T follicular helper cell (primary cell): ENCODE measurements around the gene EPC1.
"Not testable (repeated sequence)": the region's sequence is repeated elsewhere in the genome, so short reads cannot be mapped to it uniquely, and the experiment has no call there.

Experiments used
- DNase-seq: peaks from one replicate; pipeline ENCODE4 v3.0.0-alpha.2; 2020; ENCODE audit warnings: low read depth

Gene EPC1

GRCh38 chr10:32279795-32280194, 67.2 kb downstream of the EPC1 start:
- no peak for DNase-seq

DNA sequence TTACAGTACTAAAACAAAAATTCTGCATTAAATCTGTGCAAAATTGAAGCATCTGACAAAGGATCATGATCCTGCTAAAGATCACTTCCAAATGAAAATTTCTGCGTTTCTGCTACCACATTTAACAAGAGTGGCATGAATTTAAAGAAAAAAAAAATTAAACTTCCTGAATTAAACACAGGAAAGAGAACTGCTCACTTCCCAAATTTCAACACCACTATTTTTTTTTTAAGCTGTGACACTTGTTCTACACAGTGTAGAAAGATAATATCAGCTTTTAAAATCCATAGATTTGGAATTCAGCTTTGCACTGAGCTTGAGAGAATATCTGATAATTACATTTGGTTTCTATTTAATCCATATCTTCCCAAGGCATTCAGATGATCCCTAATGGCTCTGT, 73.6 kb downstream of the EPC1 start:
- no peak for DNase-seq

- DNase-seq: no peak
Observed at GRCh38 chr10:32271617-32272016, 75.3 kb downstream of the EPC1 start.

DNA sequence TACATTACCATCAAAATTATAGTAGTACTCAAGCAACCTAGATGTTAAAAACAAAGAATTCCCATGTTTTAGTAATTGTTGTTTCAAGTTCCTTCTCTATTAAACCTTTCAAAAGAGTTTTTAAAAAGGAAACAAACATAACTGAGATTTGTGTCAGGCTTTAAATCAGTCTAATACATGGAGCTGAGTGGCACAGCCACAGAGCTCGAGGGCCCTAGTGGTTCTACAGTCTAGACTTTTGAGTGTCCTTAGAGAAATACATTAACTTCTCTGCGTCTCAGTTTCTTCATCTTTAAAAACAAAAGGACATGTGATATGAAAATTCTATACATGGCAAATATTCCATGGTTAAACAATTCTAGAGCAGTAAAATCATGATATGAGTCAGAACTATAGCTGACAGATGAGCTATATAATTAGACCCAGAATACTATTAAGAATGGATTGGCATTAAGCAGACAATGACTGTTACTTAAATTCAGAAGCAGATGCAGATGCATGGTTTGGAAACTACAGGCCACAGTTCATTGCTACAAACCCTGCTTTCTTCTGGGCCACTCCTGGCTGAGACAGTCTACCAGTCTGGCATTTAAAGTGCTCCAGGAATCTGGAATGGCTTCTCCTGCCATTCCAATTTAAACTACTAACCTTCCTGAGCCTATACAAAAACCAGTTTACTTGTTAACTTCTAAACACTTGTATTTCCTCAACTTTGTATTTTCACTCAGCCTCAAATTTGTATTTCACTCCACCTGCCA, 77.4 kb downstream of the EPC1 start:
- no peak for DNase-seq

DNA sequence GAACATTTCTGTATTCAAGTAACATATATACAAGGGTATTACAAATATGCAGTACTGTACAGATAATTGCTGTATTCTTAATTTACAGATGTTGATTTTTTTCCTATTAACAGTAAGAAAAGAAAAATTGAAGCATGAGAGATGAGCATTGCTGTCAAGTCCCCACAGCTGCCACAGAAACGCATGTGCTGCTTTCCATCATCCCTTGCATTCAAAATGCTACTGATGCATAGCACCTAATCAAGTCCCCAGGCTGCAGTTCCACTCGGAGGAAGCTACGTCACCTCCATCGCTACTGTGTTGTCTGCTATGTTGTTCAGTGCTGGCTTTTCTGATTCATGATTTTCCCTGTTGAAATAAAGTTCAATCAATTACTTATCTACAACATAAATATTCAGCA, 78.2 kb downstream of the EPC1 start:
- no peak for DNase-seq

DNA sequence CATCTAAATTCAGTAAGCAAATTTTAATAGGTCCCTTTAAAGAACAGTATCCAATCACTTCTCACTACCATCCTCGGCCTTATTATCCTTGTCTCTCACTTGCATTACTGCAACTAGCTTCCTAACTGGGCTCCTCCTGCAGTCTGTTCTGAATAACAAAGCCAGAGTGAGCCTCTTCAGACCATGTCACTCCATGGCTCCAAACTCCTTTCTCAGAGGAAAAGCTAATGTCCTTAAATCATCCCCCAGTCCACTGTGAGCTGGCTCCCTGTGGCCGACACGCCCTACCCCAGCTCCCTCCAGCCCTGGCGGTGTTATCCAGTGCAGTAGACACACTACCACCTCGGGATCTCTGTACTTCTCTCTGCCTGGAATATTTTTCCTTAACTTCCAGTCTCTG, 80.0 kb downstream of the EPC1 start:
- no peak for DNase-seq

GRCh38 chr10:32266566-32266965, 80.4 kb downstream of the EPC1 start:
- no peak for DNase-seq

DNA sequence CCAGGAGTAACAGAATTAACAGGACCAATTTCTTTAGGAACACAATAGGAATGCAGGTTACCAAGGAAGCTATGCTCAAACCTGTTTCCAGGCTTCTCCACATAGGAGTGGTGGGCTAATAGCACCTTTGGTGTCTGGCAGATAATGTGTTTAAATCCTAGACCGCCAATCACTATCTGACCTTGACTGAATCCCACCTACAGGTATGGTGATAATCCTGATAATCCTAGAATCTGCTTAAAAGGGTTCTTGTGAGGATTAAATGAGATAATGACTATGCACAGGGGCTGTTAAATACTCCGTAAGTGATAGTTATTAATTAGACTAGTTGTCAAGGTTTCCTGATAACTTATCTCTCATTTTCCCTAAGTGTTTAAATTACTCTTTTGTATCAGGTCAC, 81.2 kb downstream of the EPC1 start:
- DNase-seq: no peak

GRCh38 chr10:32263300-32263699, 83.7 kb downstream of the EPC1 start:
- no peak for DNase-seq

GRCh38 chr10:32259551-32259950, 87.4 kb downstream of the EPC1 start:
- DNase-seq: no peak

GRCh38 chr10:32256613-32257437, 90.1 kb downstream of the EPC1 start:
- peak; percentile 46 for DNase-seq

- no peak for DNase-seq
Observed at GRCh38 chr10:32253821-32254220, 93.1 kb downstream of the EPC1 start.

- DNase-seq: no peak
Observed at GRCh38 chr10:32253276-32253675, 93.7 kb downstream of the EPC1 start.

DNA sequence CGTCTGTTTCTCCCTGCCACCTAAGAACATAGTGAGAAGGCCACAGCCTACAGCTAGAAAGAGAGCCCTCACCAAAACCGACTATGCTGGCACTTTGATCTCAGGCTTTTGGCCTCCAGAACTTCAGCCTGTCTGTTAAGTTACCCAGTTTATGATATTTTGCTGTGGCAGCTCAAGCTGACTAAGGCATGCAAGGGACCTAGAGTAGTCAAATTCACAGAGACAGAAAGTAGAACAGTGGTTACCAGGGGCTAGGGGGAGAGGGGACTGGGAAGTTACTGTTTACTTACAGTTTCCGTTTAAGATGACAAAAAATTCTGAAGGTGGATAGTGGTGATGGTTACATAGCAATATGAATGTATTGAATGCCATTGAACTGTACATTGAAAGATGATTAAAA, 96.5 kb downstream of the EPC1 start:
- DNase-seq: not testable (repeated sequence)

DNA sequence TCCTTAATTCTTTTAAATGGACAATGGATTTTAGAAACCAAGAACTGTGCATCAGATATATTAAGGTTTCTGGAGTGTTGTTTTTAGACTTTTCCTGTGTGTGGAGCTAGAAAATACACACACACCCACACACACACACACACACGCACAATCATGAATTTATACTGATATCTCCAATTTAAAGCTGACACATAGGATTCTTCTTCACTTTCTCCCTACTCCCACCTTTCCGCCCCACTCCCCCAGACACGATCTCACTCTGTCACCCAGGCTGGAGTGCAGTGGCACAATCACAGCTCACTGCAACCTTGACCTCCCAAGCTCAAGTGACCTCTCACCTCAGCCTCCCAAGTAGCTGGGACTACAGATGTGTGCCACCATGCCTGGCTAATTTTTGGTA, 100.3 kb downstream of the EPC1 start:
- DNase-seq: no peak

GRCh38 chr10:32245760-32246159, 101.2 kb downstream of the EPC1 start:
- DNase-seq: no peak

DNA sequence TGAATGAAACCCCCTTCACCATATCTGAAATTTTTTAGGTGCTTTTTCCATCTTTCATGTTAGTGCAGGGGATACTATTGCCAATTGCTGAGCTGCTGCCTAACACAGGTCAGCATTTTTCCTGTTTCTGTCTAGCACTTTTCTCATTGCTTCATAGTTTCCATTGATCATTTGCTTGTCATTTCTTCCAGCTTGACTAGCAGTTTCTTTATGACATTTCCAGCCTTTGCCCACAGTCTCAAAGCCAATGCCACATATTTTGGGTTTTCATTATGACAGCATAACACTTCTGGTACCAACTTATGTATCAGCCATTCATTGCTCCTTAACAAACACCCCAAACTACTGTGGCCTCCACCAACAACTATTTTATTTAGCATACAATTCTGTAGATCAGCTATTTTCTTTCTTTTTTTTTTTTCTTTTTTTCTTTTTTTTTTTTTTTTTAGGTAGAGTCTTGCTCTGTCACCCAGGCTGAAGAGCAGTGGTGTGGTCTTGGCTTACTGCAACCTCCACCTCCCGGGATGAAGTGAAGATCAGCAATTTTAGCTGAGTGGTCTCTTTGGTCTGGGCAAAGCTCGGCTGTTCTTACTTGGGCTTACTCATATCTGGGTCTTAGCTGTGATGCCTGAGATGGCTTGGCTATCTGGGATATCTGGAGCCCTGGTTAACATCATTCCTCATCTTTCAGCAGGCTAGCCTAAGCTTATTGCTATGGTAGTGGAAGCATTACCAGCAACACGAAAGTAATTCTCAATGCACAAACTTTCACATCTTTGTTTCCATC, 102.3 kb downstream of the EPC1 start:
- no peak for DNase-seq

DNA sequence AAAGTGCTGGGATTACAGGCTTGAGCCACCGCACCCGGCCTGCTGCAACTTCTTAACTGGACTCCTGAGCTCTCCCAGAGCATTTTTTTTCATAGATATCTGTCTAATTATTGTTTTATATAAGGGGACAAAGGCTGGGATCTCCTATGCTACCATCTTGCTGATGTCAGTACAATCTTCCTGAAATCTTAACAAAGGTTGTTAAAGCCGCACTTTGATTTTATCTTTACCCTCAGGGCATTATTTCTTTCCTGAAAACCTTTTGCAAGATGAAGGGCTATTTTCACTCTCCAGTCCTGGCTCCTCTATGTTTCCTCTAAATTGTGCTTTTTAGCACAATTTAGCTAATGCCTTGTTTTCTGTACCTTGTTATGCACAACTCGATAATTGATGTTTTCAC, 102.9 kb downstream of the EPC1 start:
- no peak for DNase-seq

- no peak for DNase-seq
Observed at GRCh38 chr10:32241946-32242345, 105.0 kb downstream of the EPC1 start.

DNA sequence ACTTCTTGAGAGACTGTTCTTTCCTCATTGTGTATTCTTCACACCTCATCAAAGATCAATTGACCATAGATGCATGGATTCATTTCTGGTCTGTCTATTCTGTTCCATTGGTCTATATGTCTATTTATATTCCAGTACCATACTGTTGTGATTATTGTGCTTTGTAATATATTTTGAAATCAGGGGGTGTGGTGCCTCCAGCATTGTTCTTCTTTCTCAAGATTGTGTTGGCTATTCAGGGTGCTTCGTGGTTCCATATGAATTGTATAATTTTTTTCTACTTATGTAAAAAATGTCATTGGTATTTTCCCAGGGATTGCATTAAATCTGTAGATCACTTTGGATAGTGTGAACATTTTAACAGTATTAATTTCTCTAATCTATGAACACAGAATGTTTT, 106.5 kb downstream of the EPC1 start:
- DNase-seq: no peak

DNA sequence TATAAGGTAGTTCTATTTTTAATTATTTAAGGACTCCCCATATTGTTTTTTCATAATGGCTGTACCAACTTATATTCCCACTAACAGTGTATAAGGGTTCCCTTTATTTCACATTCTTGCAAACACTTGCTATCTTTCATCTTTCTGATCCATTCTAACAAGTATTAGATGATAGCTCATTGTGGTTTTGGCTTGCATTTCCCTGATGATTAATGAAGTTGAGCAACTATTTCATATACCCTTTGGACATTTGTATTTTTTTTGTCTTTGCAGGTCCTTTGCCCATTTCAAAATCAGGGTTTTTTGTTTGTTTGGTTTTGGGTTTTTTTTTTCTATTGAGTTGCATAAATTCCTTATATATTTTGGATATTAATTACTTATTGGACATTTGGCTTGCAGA, 107.2 kb downstream of the EPC1 start:
- DNase-seq: no peak

DNA sequence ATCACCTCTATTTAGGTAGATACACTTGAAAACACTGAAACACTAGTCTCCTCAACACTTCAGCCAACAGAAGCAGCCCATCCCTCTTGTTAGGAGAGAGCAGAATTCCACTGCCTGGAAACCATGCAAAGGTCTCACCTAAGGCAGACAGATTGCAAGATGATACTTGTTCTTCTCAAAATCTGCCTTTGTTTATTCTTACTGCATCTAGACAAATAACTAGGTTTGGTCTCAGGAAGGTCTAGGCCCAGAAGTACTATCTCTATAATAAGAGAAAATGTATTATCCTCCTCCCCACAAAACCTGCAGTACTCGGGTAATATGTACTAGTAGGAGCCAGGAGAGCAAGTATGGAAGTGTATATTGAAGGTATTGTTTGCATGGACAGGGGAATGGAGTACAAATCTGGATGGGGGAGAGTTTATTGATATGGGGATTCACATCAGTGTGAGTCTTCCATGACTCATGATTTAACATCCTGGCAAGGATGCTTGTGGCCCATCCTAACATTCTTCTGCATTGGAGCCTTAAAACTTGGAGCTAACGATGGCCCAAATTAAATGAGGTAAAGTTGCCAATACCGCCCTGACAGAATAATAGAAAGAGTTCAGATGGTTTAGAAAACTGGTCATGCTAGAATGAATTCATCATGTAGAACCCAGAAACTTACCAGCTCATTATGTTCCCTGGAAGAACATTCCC, 109.2 kb downstream of the EPC1 start:
- no peak for DNase-seq
